Prostate gland (tissue), 2 donors: ENCODE data around the gene ARAP2. TPM values are rescaled to one million over a fixed set of nuclear protein-coding genes. Genes with fewer than 3 reads are reported as not detected.

Source experiments
- DNase-seq: peaks from one replicate; pipeline ENCODE4 v3.0.0-alpha.2; 2019; ENCODE audit warnings: low spot score
- H3K27ac ChIP-seq, 2 donors: fragments of 200-600 bp; sonication (generic); 2 replicates each; pipeline ENCODE4 v1.5.1; 2017 to 2019
- H3K27me3 ChIP-seq: fragments of 200-600 bp; sonication (generic); replicated peaks from 2 replicates; pipeline ENCODE4 v1.5.1; 2019; ENCODE audit not compliant: insufficient read depth
- H3K36me3 ChIP-seq, 2 donors: fragments of 200-600 bp; sonication (generic); 1 replicate in 1 of 2; 2 replicates in 1 of 2; pipeline versions ENCODE4 v1.5.1 to v1.8.1; 2017 to 2019
- H3K4me1 ChIP-seq: fragments of 200-600 bp; sonication (generic); replicated peaks from 2 replicates; pipeline ENCODE4 v1.5.1; 2019
- H3K4me3 ChIP-seq, 2 donors: fragments of 200-600 bp; sonication (generic); 2 replicates each; pipeline ENCODE4 v1.5.1; 2017 to 2019
- H3K9me3 ChIP-seq: fragments of 200-600 bp; sonication (generic); 2 replicates; pipeline ENCODE4 v1.5.1; 2017
- POLR2A ChIP-seq: fragments of 450-650 bp; IDR thresholded peaks from one replicate; pipeline ENCODE4 v1.6.1; 2016; ENCODE audit warnings: antibody characterized with exemption, mild to moderate bottlenecking
- POLR2AphosphoS5 ChIP-seq: sonication (generic); formaldehyde crosslinking; IDR thresholded peaks from one replicate; pipeline ENCODE4 v1.6.1; 2017; ENCODE audit warnings: antibody characterized with exemption
- WGBS: methylation state at CpG from one replicate; pipeline ENCODE4 v1.1.5; 2018; 5-methylcytosine and 5-hydroxymethylcytosine counted together
- intact Hi-C: fragments of 100-400 bp; cut with DNase I; formaldehyde crosslinking; loops from one replicate; pipeline ENCODE4 v1.14.2; 2022
- total RNA-seq, 2 donors: library from RNA; depleted of rRNA; stranded (reverse); fragments of >200 nt; gene quantifications; one replicate each; pipeline ENCODE4 v1.1.0, GENCODE V29; 2016
- TF ChIP-seq, protein P1 (sequence below), 4 experiments: fragments of 200-600 bp in 2 of 4; fragments of 450-650 bp in 2 of 4; sonication (generic) in 2 of 4; IDR thresholded peaks; 1 replicate in 3 of 4; 2 replicates in 1 of 4; pipeline ENCODE4 v1.5.1; 2016 to 2019; ENCODE audit warnings: antibody characterized with exemption in 4 of 4, mild to moderate bottlenecking in 2 of 4, moderate library complexity in 2 of 4

The ARAP2 gene
- total RNA-seq, 2 donors from 2014 or later = 10.3 to 97.8 TPM

DNA sequence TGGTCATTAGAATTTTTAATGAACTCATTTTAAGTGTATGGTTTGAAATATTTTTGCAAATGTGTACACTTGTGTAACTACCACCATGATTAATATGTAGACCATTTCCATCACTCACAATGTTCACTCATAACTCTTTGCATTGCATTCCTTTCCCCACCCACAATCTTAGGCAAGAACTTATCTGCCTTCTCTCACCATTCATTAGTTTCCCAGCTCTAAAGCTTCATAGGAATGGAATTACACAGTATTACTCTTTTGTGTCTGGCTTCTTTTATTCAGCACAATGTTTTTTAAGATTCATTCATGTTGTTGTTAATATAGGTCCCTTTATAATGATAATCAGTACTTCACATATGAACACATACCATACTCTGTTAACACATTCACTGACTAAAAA is 106.1 kb downstream of the ARAP2 start:
- TF ChIP-seq, protein P1, sequence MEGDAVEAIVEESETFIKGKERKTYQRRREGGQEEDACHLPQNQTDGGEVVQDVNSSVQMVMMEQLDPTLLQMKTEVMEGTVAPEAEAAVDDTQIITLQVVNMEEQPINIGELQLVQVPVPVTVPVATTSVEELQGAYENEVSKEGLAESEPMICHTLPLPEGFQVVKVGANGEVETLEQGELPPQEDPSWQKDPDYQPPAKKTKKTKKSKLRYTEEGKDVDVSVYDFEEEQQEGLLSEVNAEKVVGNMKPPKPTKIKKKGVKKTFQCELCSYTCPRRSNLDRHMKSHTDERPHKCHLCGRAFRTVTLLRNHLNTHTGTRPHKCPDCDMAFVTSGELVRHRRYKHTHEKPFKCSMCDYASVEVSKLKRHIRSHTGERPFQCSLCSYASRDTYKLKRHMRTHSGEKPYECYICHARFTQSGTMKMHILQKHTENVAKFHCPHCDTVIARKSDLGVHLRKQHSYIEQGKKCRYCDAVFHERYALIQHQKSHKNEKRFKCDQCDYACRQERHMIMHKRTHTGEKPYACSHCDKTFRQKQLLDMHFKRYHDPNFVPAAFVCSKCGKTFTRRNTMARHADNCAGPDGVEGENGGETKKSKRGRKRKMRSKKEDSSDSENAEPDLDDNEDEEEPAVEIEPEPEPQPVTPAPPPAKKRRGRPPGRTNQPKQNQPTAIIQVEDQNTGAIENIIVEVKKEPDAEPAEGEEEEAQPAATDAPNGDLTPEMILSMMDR (IDR thresholded peaks at IDR 0.05) = no peak
- TF ChIP-seq POLR2A (no peak), POLR2AphosphoS5 (no peak)
- H3K27ac ChIP-seq = no peak overlapping the region
- no peaks in the 10 kb centered on the region for H3K9me3 ChIP-seq
- H3K36me3 ChIP-seq = no peaks in the 10 kb centered on the region
- DNase-seq = no peak
- H3K4me3 ChIP-seq = no peak overlapping the region
- H3K4me1 ChIP-seq = no peaks in the 10 kb centered on the region
- no peaks in the 10 kb centered on the region for H3K27me3 ChIP-seq
- intact Hi-C loops = no loop called here

DNA sequence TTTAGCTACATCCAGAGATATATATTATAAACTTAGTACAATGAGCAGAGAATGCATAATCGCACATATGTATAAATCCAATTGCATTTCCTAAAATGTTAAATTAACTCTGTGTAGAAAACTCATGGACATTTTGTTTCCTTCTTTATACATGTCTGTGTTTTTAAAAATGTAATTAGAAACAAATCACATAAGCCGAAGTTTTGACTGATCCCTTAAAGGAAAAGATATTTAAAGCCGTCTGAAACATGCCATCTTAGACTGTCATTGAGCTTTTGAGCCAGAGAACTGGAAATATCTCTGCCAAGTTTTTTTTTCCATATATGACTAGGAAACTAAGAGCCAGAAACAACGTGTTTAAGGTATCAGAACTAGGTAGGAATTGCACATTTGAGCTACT is 107.0 kb downstream of the ARAP2 start:
- Histone ChIP-seq H3K27me3 (no peaks in the 10 kb centered on the region), H3K27ac (no peak overlapping the region), H3K9me3 (no peaks in the 10 kb centered on the region), H3K36me3 (no peaks in the 10 kb centered on the region), H3K4me3 (no peak overlapping the region), H3K4me1 (no peaks in the 10 kb centered on the region)
- TF ChIP-seq POLR2AphosphoS5 (no peak), POLR2A (no peak)
- TF ChIP-seq, protein P1 (IDR thresholded peaks at IDR 0.05) = no peak
- intact Hi-C loops = no loop called here
- no peak for DNase-seq
- 78% methylated on average over 4 of the region's 4 CpGs for WGBS

DNA sequence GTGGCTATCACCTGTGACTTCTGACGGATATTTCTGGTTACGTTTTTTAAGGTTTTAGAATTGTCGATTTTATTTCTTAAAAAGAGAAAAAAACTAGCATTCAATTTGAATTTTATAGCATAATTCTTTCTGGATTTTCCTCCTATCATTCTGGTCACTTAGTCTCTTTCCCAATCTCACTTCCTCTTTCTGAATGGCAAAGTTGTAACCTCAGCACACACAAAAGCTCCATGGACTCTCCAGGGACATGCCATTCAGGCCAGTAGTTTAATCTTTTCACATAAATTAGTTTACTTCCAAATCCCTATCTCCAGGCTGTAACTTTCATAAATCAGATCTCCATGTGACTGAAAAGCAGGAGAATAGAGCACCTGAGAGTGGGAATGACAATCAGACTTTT is 110.7 kb downstream of the ARAP2 start:
- Histone ChIP-seq H3K36me3 (no peaks in the 10 kb centered on the region), H3K27ac (no peak overlapping the region), H3K4me3 (no peak overlapping the region), H3K9me3 (no peaks in the 10 kb centered on the region), H3K27me3 (no peaks in the 10 kb centered on the region), H3K4me1 (no peaks in the 10 kb centered on the region)
- no peak for DNase-seq
- intact Hi-C loops = no loop called here
- WGBS = 97% methylated on average over 3 of the region's 3 CpGs
- TF ChIP-seq POLR2A = no peak
- TF ChIP-seq POLR2AphosphoS5 = no peak
- TF ChIP-seq, protein P1 (IDR thresholded peaks at IDR 0.05) = no peak

DNA sequence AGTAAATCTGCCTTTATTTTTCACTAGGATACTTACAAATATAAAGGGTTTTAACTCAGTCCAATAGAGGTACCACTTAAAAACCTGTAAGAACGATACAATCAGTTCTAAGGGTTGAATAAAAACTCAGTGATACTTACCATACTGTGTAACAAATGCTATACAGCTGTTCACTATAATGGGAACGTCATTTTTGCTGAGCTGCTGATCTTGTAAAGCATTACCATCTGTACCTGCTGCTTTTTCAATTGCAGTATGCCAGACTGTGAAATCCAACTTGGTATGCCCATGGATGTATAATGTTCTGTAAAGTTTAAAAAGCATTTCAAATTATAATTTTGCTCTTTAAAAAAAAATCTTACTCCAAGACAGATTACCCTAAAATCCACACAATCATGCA is 111.2 kb downstream of the ARAP2 start:
- H3K27me3 ChIP-seq = no peaks in the 10 kb centered on the region
- H3K36me3 ChIP-seq = no peaks in the 10 kb centered on the region
- H3K4me1 ChIP-seq = no peaks in the 10 kb centered on the region
- TF ChIP-seq POLR2A = no peak
- intact Hi-C loops = no loop called here
- DNase-seq = no peak
- H3K9me3 ChIP-seq = no peaks in the 10 kb centered on the region
- H3K27ac ChIP-seq = no peak overlapping the region
- WGBS = 84% methylated on average over 2 of the region's 2 CpGs
- H3K4me3 ChIP-seq = no peak overlapping the region

DNA sequence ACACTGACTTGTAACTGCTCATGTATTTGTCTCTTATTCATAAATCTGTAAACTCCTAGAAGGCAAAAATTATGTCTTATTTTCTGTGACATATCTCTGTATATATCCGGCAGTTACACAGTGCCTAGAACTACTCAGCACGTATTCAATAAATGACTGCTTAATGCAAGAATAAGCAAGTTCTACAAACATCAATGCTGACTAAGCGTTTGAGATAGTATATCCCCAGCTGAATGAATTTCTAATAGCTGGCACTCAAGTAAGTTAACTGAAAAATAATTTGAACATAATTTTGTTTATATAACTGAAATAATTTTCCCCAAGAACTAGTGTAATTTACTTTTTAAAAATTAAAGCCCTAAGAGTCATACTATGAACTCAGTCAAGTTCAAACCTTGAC is 113.7 kb downstream of the ARAP2 start:
- no peaks in the 10 kb centered on the region for H3K36me3 ChIP-seq
- 97% methylated on average over 3 of the region's 3 CpGs for WGBS
- DNase-seq = no peak
- H3K27ac ChIP-seq = no peak overlapping the region
- no peaks in the 10 kb centered on the region for H3K4me1 ChIP-seq
- TF ChIP-seq POLR2A = no peak
- TF ChIP-seq, protein P1 (IDR thresholded peaks at IDR 0.05) = no peak
- TF ChIP-seq POLR2AphosphoS5 = no peak
- intact Hi-C loops = no loop called here
- H3K4me3 ChIP-seq = no peak overlapping the region
- no peaks in the 10 kb centered on the region for H3K9me3 ChIP-seq
- H3K27me3 ChIP-seq = no peaks in the 10 kb centered on the region
